Naive thymus-derived CD4-positive, alpha-beta T cell (primary cell): ENCODE measurements around the gene PML. TPM values are rescaled to one million over a fixed set of nuclear protein-coding genes. Genes with fewer than 3 reads are reported as not detected.
"Not testable (repeated sequence)": the region's sequence is repeated elsewhere in the genome, so short reads cannot be mapped to it uniquely, and the experiment has no call there.

Experiments
- ATAC-seq: fragments of 150-1000 bp; cut with Tn5 transposase; 2 replicates; pipeline ENCODE4 v1.10.0; 2021; ENCODE audit warnings: mild to moderate bottlenecking, moderate library complexity
- CTCF ChIA-PET: fragments of 350-600 bp; sonication (Branson Sonifier 250); formaldehyde crosslinking; loops from one replicate; lab custom pipeline; 2021; ENCODE audit warnings: antibody characterized with exemption; lab: Charles Lee
- POLR2A ChIA-PET: fragments of 350-600 bp; sonication (Branson Sonifier 250); formaldehyde crosslinking; loops from one replicate; lab custom pipeline; 2021; ENCODE audit warnings: antibody characterized with exemption, inconsistent platforms; lab: Charles Lee
- DNase-seq, 9 donors: peaks; one replicate each; pipeline versions ENCODE4 v3.0.0 to v3.0.0-alpha.2; 2020 to 2022; ENCODE audit warnings: mixed read lengths in 1 of 9
- H3K27ac ChIP-seq: one replicate; pipeline ENCODE4 v1.7.0; 2013; ENCODE audit warnings: mild to moderate bottlenecking, low read depth, low read length, moderate library complexity
- H3K27me3 ChIP-seq, 2 donors: one replicate each; pipeline ENCODE4 v1.7.0; 2013; ENCODE audit warnings: low read length in 2 of 2, mild to moderate bottlenecking in 2 of 2, moderate library complexity in 2 of 2; ENCODE audit not compliant: control insufficient read depth in 2 of 2, insufficient read depth in 2 of 2
- H3K36me3 ChIP-seq, 3 experiments: 1 replicate in 2 of 3; 2 replicates in 1 of 3; pipeline ENCODE4 v1.7.0; 2013; ENCODE audit warnings: low read length in 3 of 3, mild to moderate bottlenecking in 3 of 3, moderate library complexity in 1 of 3; ENCODE audit not compliant: insufficient read depth in 3 of 3, control insufficient read depth in 2 of 3
- H3K4me1 ChIP-seq, 2 donors: one replicate each; pipeline ENCODE4 v1.7.0; 2013; ENCODE audit warnings: low read length in 2 of 2, mild to moderate bottlenecking in 2 of 2, moderate library complexity in 1 of 2; ENCODE audit not compliant: control insufficient read depth in 2 of 2, insufficient read depth in 2 of 2
- H3K4me3 ChIP-seq: 2 replicates; pipeline ENCODE4 v1.7.0; 2013; ENCODE audit warnings: mild to moderate bottlenecking, low read length
- H3K9me3 ChIP-seq, 3 experiments: 1 replicate in 2 of 3; 2 replicates in 1 of 3; pipeline ENCODE4 v1.7.0; 2013; ENCODE audit warnings: low read length in 3 of 3; ENCODE audit not compliant: control insufficient read depth in 2 of 3
- H3K27ac Mint-ChIP-seq, 9 donors: one replicate each; pipeline ENCODE4 v1.8.0; 2020 to 2022; ENCODE audit warnings: mixed read lengths in 9 of 9, mild to moderate bottlenecking in 8 of 9, moderate library complexity in 5 of 9, inconsistent platforms in 2 of 9
- H3K27me3 Mint-ChIP-seq, 5 donors: one replicate each; pipeline ENCODE4 v1.8.0; 2021 to 2022; ENCODE audit warnings: mixed read lengths in 5 of 5, mild to moderate bottlenecking in 1 of 5
- H3K36me3 Mint-ChIP-seq, 5 donors: one replicate each; pipeline ENCODE4 v1.8.0; 2020 to 2022; ENCODE audit warnings: mixed read lengths in 5 of 5, mild to moderate bottlenecking in 3 of 5, inconsistent platforms in 1 of 5
- H3K4me1 Mint-ChIP-seq, 7 donors: one replicate each; pipeline ENCODE4 v1.8.0; 2020 to 2022; ENCODE audit warnings: mixed read lengths in 7 of 7, mild to moderate bottlenecking in 3 of 7, inconsistent platforms in 1 of 7
- H3K4me3 Mint-ChIP-seq, 10 donors: one replicate each; pipeline ENCODE4 v1.8.0; 2020 to 2022; ENCODE audit warnings: mild to moderate bottlenecking in 10 of 10, mixed read lengths in 10 of 10, moderate library complexity in 6 of 10, inconsistent platforms in 2 of 10
- H3K9me3 Mint-ChIP-seq, 11 donors: one replicate each; pipeline ENCODE4 v1.8.0; 2020 to 2022; ENCODE audit warnings: mixed read lengths in 11 of 11, mild to moderate bottlenecking in 4 of 11, inconsistent platforms in 1 of 11, moderate library complexity in 1 of 11
- intact Hi-C, 2 donors: fragments of 100-400 bp; cut with micrococcal nuclease; formaldehyde crosslinking; loops; one replicate each; pipeline ENCODE4 v1.15.1; 2023
- polyA plus RNA-seq, 2 donors: library from polyadenylated mRNA; unstranded; fragments of 300-500 nt; fragmentation: Illumina TruSeq; gene quantifications; one replicate each; pipeline ENCODE4 v1.2.3, GENCODE V29; 2021
- total RNA-seq, 6 experiments: library from RNA in 5 of 6; stranded (reverse) in 5 of 6; gene quantifications; 1 replicate in 5 of 6; 2 replicates in 1 of 6; pipeline ENCODE4 v1.2.3 and lab custom pipeline; 2021 to 2026

The PML gene
- total and polyA plus RNA-seq, 7 experiments from 2014 or later: 18.1 to 113 (median 51.7) TPM

DNA sequence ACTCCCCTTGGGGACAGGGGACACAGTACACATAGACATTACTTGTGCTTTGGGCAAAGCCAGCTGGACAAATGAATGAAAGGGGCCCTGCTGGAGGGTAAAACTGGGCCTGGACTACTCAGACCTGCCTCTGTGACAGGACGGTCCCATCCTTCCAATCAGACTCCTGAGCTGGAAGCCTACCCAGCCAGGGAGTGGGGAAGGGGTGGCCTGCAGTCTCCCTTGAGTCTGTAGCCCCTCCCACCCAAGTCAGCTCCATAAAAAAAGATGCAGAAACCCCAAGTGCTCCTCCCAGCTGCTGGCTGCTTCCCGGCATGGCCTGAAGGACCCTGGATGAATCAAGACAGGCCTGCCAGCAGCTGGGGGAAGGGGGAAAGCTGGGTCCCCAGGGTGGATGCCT, 100.1 kb downstream of the PML start:
- H3K4me1 Mint-ChIP-seq, POLR2A ChIA-PET, H3K27ac ChIP-seq, CTCF ChIA-PET, H3K4me3 Mint-ChIP-seq, H3K4me1 ChIP-seq, H3K27ac Mint-ChIP-seq, DNase-seq, H3K9me3 ChIP-seq, H3K36me3 ChIP-seq, H3K27me3 ChIP-seq, H3K27me3 Mint-ChIP-seq, H3K4me3 ChIP-seq, H3K36me3 Mint-ChIP-seq, H3K9me3 Mint-ChIP-seq, ATAC-seq, intact Hi-C loops: not testable (repeated sequence)

DNA sequence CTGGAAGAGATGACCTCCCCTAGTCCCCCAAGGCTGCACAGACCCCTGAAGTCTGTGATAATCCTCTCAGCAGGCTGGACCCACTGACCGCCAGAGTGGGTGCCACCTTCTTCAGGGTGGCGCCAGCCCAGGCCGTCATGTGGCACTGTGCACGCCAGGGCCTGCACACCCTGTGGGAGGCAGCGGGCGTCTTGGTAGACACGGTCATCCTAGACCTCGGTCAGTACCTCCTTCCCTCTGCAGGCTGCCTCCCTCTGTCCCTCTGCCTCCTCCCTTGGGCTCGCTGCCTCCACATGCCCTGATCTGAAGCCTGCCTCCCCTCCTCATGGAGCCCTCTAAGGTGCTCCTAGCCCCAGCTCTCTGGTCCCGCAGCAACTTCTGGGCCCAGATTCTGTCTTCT, 101.1 kb downstream of the PML start:
- H3K9me3 Mint-ChIP-seq, H3K9me3 ChIP-seq, CTCF ChIA-PET, POLR2A ChIA-PET, H3K27ac Mint-ChIP-seq, H3K4me3 Mint-ChIP-seq, H3K36me3 ChIP-seq, H3K27me3 Mint-ChIP-seq, H3K4me3 ChIP-seq, intact Hi-C loops, DNase-seq, H3K27ac ChIP-seq, H3K4me1 ChIP-seq, H3K36me3 Mint-ChIP-seq, H3K27me3 ChIP-seq, ATAC-seq, H3K4me1 Mint-ChIP-seq: not testable (repeated sequence)

DNA sequence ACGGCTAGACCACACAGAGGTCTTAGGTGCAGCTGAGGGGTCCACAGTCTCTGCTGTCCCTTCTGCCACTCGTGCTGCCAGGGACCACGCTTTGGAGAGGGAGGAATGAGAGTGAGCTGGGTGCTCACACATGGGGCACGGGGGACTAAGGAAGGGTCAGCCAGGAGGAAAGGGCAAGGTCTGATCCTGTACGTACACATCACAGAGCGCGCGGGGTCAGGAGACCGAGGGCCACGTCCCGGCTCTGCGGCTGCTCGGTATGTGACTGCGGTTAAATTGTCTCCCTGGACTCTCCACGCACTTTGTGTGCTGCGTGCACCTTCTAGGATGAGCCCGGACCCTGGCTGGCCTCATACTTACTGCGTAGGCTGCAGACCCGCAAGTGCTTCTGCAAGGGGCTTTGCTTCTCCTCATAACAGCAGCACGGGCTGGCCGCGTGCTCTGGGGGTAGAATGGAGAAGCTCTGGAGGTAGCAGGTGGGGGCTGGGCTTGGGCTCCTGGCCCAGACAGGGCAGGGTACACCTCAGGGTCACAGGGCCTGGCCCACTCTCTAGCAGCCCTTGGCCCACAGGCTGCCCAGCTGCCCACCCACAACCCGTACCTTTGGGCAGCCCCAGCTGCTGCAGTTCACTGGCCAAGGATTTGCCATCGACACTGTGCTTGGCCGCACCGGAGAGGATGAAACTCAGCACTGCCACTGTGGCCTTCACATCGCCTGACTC, 102.4 kb downstream of the PML start:
- H3K4me3 Mint-ChIP-seq: not testable (repeated sequence)

More for the DNA sequence above, 102.4 kb downstream of the PML start:
- H3K27me3 ChIP-seq, H3K9me3 ChIP-seq, H3K4me3 ChIP-seq, H3K36me3 ChIP-seq, H3K4me1 Mint-ChIP-seq, DNase-seq, ATAC-seq, H3K27me3 Mint-ChIP-seq, H3K4me1 ChIP-seq, H3K36me3 Mint-ChIP-seq, H3K27ac Mint-ChIP-seq, CTCF ChIA-PET, H3K9me3 Mint-ChIP-seq, intact Hi-C loops, H3K27ac ChIP-seq, POLR2A ChIA-PET: not testable (repeated sequence)

Other genes starting within 250 kb of the PML start
- gene INSYN1, start 241.4 kb upstream of the PML start, total RNA-seq: not detected
- gene INSYN1, start 241.4 kb upstream of the PML start, polyA plus RNA-seq: not detected
- not detected for gene TBC1D21, start 121.2 kb upstream of the PML start, total RNA-seq
- not detected for gene TBC1D21, start 121.2 kb upstream of the PML start, polyA plus RNA-seq
- 1 to 10 TPM in 3 of 5 experiments, under 1 TPM in 2; 0.49 to 2.2 (median 1.0) TPM for gene LOXL1, start 68.3 kb upstream of the PML start, total RNA-seq
- 1 to 10 TPM; 1.3 to 2.3 TPM for gene LOXL1, start 68.3 kb upstream of the PML start, polyA plus RNA-seq
- 10 to 100 TPM in 3 of 5 experiments, 1 to 10 TPM in 2; 7.5 to 14.5 (median 12.3) TPM for gene STOML1, start 2.4 kb upstream of the PML start, total RNA-seq
- 10 to 100 TPM; 18.7 to 21.3 TPM for gene STOML1, start 2.4 kb upstream of the PML start, polyA plus RNA-seq
- under 1 TPM in 3 of 5 experiments, not detected in 2; 0.29 to 0.53 (median 0.32) TPM for gene GOLGA6A, start 87.8 kb downstream of the PML start, total RNA-seq
- under 1 TPM in 1 of 2 donors, not detected in 1; 0.14 TPM for gene GOLGA6A, start 87.8 kb downstream of the PML start, polyA plus RNA-seq
- gene ISLR2, start 135.9 kb downstream of the PML start, total RNA-seq: not detected
- not detected for gene ISLR2, start 135.9 kb downstream of the PML start, polyA plus RNA-seq
- not detected for gene ISLR, start 179.0 kb downstream of the PML start, total RNA-seq
- gene ISLR, start 179.0 kb downstream of the PML start, polyA plus RNA-seq: not detected
- not detected for gene STRA6, start 208.1 kb downstream of the PML start, total RNA-seq
- gene STRA6, start 208.1 kb downstream of the PML start, polyA plus RNA-seq: not detected
- gene CCDC33, start 241.6 kb downstream of the PML start, total RNA-seq: not detected
- not detected for gene CCDC33, start 241.6 kb downstream of the PML start, polyA plus RNA-seq